Cardiac muscle cell (in vitro differentiated cells and primary cell): Measurements from ENCODE around the gene ABCD1. TPM values are rescaled to one million over a fixed set of nuclear protein-coding genes. Genes with fewer than 3 reads are reported as not detected.

Experiments used
- DNase-seq, 2 donors: peaks; one replicate each; pipeline versions ENCODE4 v3.0.0 to v3.0.0-alpha.2; 2010 to 2017; ENCODE audit warnings: low read depth in 1 of 2, low spot score in 1 of 2
- H3K27ac ChIP-seq: fragments of 200-600 bp; sonication (generic); 2 replicates; pipeline ENCODE4 v1.5.1; 2016
- H3K27me3 ChIP-seq: fragments of 200-600 bp; sonication (generic); 2 replicates; pipeline ENCODE4 v1.6.0; 2016; ENCODE audit warnings: control low read depth
- H3K36me3 ChIP-seq: fragments of 200-600 bp; sonication (generic); 2 replicates; pipeline ENCODE4 v1.5.1; 2016; ENCODE audit warnings: control low read depth
- H3K4me1 ChIP-seq: fragments of 200-600 bp; sonication (generic); 2 replicates; pipeline ENCODE4 v1.8.1; 2017; ENCODE audit warnings: low read depth, mild to moderate bottlenecking, mixed run types
- H3K4me3 ChIP-seq: fragments of 200-600 bp; sonication (generic); 2 replicates; pipeline ENCODE4 v1.5.1; 2016; ENCODE audit warnings: mild to moderate bottlenecking
- H3K9me3 ChIP-seq: fragments of 200-600 bp; sonication (generic); 2 replicates; pipeline ENCODE4 v1.5.1; 2017; ENCODE audit warnings: low read depth, mild to moderate bottlenecking, control low read depth
- CTCF ChIP-seq: IDR thresholded peaks from 2 replicates; pipeline ENCODE4 v1.5.1; 2012; ENCODE audit warnings: low read depth, mild to moderate bottlenecking, low read length
- polyA plus RNA-seq: library from polyadenylated mRNA; unstranded; fragments of >200 nt; fragmentation: Nextera tagmentation; extraction: Ambion mirVana; gene quantifications from 2 replicates; pipeline ENCODE4 v1.2.1, GENCODE V29; 2016
- total RNA-seq: library from RNA; depleted of rRNA; stranded (reverse); fragments of >200 nt; gene quantifications from 2 replicates; pipeline ENCODE4 v1.2.3, GENCODE V29; 2016

Gene ABCD1
- total and polyA plus RNA-seq, 2 experiments from 2014 or later = 14.6 to 28.7 TPM

- Histone ChIP-seq H3K4me1 (peaks cover 5% of the 10 kb centered on the region), H3K4me3 (no peak overlapping the region), H3K9me3 (no peaks in the 10 kb centered on the region), H3K27me3 (no peaks in the 10 kb centered on the region), H3K27ac (no peak overlapping the region), H3K36me3 (no peaks in the 10 kb centered on the region)
- TF ChIP-seq CTCF = no peak
- no peak for DNase-seq
Measured at GRCh38 chrX:153766871-153767673, 42.4 kb downstream of the ABCD1 start.

- Histone ChIP-seq H3K9me3 (no peaks in the 10 kb centered on the region), H3K27ac (no peak overlapping the region), H3K4me1 (peaks cover 5% of the 10 kb centered on the region), H3K4me3 (no peak overlapping the region), H3K36me3 (no peaks in the 10 kb centered on the region), H3K27me3 (no peaks in the 10 kb centered on the region)
- no peak for TF ChIP-seq CTCF
- DNase-seq = no peak
Measured at GRCh38 chrX:153767674-153768055, 43.0 kb downstream of the ABCD1 start.

- Histone ChIP-seq H3K36me3 (no peaks in the 10 kb centered on the region), H3K27ac (no peak overlapping the region), H3K27me3 (no peaks in the 10 kb centered on the region), H3K9me3 (no peaks in the 10 kb centered on the region), H3K4me3 (no peak overlapping the region), H3K4me1 (peaks cover 5% of the 10 kb centered on the region)
- DNase-seq = no peak
- TF ChIP-seq CTCF = no peak
Measured at GRCh38 chrX:153768311-153769157, 43.9 kb downstream of the ABCD1 start.

- DNase-seq = no peak
- peaks cover 5% of the 10 kb centered on the region for H3K4me1 ChIP-seq
- no peaks in the 10 kb centered on the region for H3K27me3 ChIP-seq
- H3K4me3 ChIP-seq = no peak overlapping the region
- no peak for TF ChIP-seq CTCF
- no peaks in the 10 kb centered on the region for H3K9me3 ChIP-seq
- H3K27ac ChIP-seq = no peak overlapping the region
- no peaks in the 10 kb centered on the region for H3K36me3 ChIP-seq
Measured at GRCh38 chrX:153769158-153769864, 44.7 kb downstream of the ABCD1 start.

- H3K36me3 ChIP-seq = no peaks in the 10 kb centered on the region
- peaks cover 5% of the 10 kb centered on the region for H3K4me1 ChIP-seq
- H3K27ac ChIP-seq = no peak overlapping the region
- H3K9me3 ChIP-seq = no peaks in the 10 kb centered on the region
- H3K27me3 ChIP-seq = no peaks in the 10 kb centered on the region
- no peak for TF ChIP-seq CTCF
- no peak overlapping the region for H3K4me3 ChIP-seq
- no peak for DNase-seq
Measured at GRCh38 chrX:153769865-153770600, 45.4 kb downstream of the ABCD1 start.
